GM12878 (cell line): ENCODE data around the gene DLG1. TPM values are rescaled to one million over a fixed set of nuclear protein-coding genes. Genes with fewer than 3 reads are reported as not detected.

Experiments
- ATAC-seq: fragments of 200-7000 bp; cut with Tn5 transposase; 3 replicates; pipeline ENCODE4 v1.9.1; 2020; ENCODE audit warnings: mild to moderate bottlenecking, moderate library complexity
- BruUV-seq: library from RNA; stranded (reverse); fragments of 400-500 nt; replicated peaks from 2 replicates; lab custom pipeline; 2021; lab: Mats Ljungman, UMichigan
- CTCF ChIA-PET: fragments of 300-600 bp; sonication (Branson Sonifier 250); formaldehyde crosslinking; extraction: SDS; loops from one replicate; lab custom pipeline; 2021; ENCODE audit warnings: inconsistent platforms; lab: Yijun Ruan, JAX
- POLR2A ChIA-PET: fragments of 350-600 bp; formaldehyde crosslinking; extraction: SDS; loops from one replicate; lab custom pipeline; 2021; ENCODE audit warnings: inconsistent platforms; lab: Charles Lee
- RAD21 ChIA-PET: fragments of 300-600 bp; sonication (Branson Sonifier 250); formaldehyde crosslinking; loops from one replicate; lab custom pipeline; 2023; ENCODE audit warnings: antibody characterized with exemption; ENCODE audit not compliant: unreplicated experiment; lab: Charles Lee
- SMC1A ChIA-PET: fragments of 300-600 bp; sonication (Branson Sonifier 250); formaldehyde crosslinking; loops from one replicate; lab custom pipeline; 2023; ENCODE audit not compliant: unreplicated experiment, uncharacterized antibody; lab: Charles Lee
- DNase-seq: peaks from one replicate; pipeline ENCODE4 v3.0.0-alpha.2; 2011; ENCODE audit warnings: low read depth, low spot score
- FAIRE-seq: peaks from 3 replicates; lab custom pipeline; 2011; peaks lifted over from hg19 to GRCh38; lab: Jason Lieb, UNC
- H2AFZ ChIP-seq: 2 replicates; pipeline ENCODE4 v1.6.0; 2011; ENCODE audit warnings: low read depth, low read length, control low read depth; ENCODE audit not compliant: control insufficient read depth
- H3K27ac ChIP-seq: 2 replicates; pipeline ENCODE4 v1.5.1; 2011; ENCODE audit warnings: control low read depth; ENCODE audit not compliant: control insufficient read depth, insufficient read depth
- H3K27me3 ChIP-seq, 2 experiments: replicated peaks in 1 of 2; 2 replicates each; pipeline versions ENCODE4 v1.6.0 to v1.6.1; 2011; ENCODE audit warnings: low read length in 1 of 2; ENCODE audit not compliant: control insufficient read depth in 2 of 2, insufficient read depth in 2 of 2
- H3K36me3 ChIP-seq, 2 experiments: 2 replicates each; pipeline ENCODE4 v1.5.1; 2011; ENCODE audit warnings: low read length in 1 of 2; ENCODE audit not compliant: control insufficient read depth in 2 of 2, insufficient read depth in 2 of 2
- H3K4me1 ChIP-seq: 2 replicates; pipeline ENCODE4 v1.6.1; 2011; ENCODE audit warnings: mild to moderate bottlenecking, low read length, moderate library complexity, mixed read lengths; ENCODE audit not compliant: control insufficient read depth, insufficient read depth
- H3K4me2 ChIP-seq: 2 replicates; pipeline ENCODE4 v1.6.0; 2011; ENCODE audit warnings: control low read depth; ENCODE audit not compliant: control insufficient read depth, insufficient read depth
- H3K4me3 ChIP-seq: fragments of 200-600 bp; sonication (generic); 2 replicates; pipeline ENCODE4 v1.5.1; 2016
- H3K79me2 ChIP-seq: 2 replicates; pipeline ENCODE4 v1.6.0; 2011; ENCODE audit warnings: low read length; ENCODE audit not compliant: control insufficient read depth, insufficient read depth
- H3K9ac ChIP-seq: 2 replicates; pipeline ENCODE4 v1.8.0; 2011; ENCODE audit warnings: low read length, control low read depth, mixed read lengths; ENCODE audit not compliant: control insufficient read depth, insufficient read depth
- H3K9me3 ChIP-seq: replicated peaks from 3 replicates; pipeline ENCODE4 v1.5.1; 2011; ENCODE audit warnings: mild to moderate bottlenecking, low read length; ENCODE audit not compliant: control insufficient read depth, insufficient read depth
- H4K20me1 ChIP-seq: 2 replicates; pipeline ENCODE4 v1.6.0; 2011; ENCODE audit not compliant: control insufficient read depth, insufficient read depth
- BCL11A ChIP-seq: IDR thresholded peaks from 2 replicates; pipeline ENCODE4 v1.6.1; 2011; ENCODE audit warnings: low read depth, low read length
- BMI1 ChIP-seq: fragments of 450-650 bp; IDR thresholded peaks from 2 replicates; pipeline ENCODE4 v1.6.1; 2016; ENCODE audit warnings: mild to moderate bottlenecking, moderate library complexity, borderline replicate concordance
- GATAD2B ChIP-seq: fragments of 450-650 bp; conservative IDR thresholded peaks from 2 replicates; pipeline ENCODE4 v1.6.1; 2017; ENCODE audit warnings: low read depth, mild to moderate bottlenecking, moderate library complexity
- STAT1 ChIP-seq: fragments of 450-650 bp; conservative IDR thresholded peaks from 2 replicates; pipeline ENCODE4 v1.6.1; 2014; ENCODE audit warnings: antibody characterized with exemption, mild to moderate bottlenecking
- WGBS: methylation state at CpG from one replicate; pipeline ENCODE4 v1.1.6; 2016; ENCODE audit warnings: low lambda C conversion rate; ENCODE audit not compliant: insufficient replicate concordance, insufficient coverage; ENCODE audit errors: missing lambda C conversion rate; 5-methylcytosine and 5-hydroxymethylcytosine counted together
- in situ Hi-C: fragments of 300-500 bp; cut with MboI; formaldehyde crosslinking; loops from 9 replicates; pipeline ENCODE4 v1.14.3; 2018; ENCODE audit warnings: mixed read lengths
- intact Hi-C: fragments of 100-400 bp; cut with micrococcal nuclease; formaldehyde crosslinking; loops from one replicate; pipeline ENCODE4 v1.14.2; 2022; ENCODE audit not compliant: unreplicated experiment
- polyA plus RNA-seq, 11 experiments: library from polyadenylated mRNA; depleted of rRNA in 4 of 11; unstranded in 6 of 11; stranded (reverse) in 5 of 11; fragments of >200 nt; fragmentation: Nextera tagmentation in 4 of 11; fragmentation: Illumina TruSeq in 1 of 11; extraction: Ambion mirVana in 4 of 11; extraction: Trizol in 1 of 11; gene quantifications; 1 replicate in 1 of 11; 2 replicates in 10 of 11; pipeline versions ENCODE4 v1.2.1 to v1.2.3, GENCODE V29; 2011 to 2016; ENCODE audit warnings: inconsistent platforms in 2 of 11, missing spikeins in 2 of 11, low read depth in 1 of 11
- total RNA-seq, 4 experiments: library from RNA; depleted of rRNA in 3 of 4; stranded (reverse); fragments of >200 nt in 3 of 4; fragmentation: Illumina TruSeq in 1 of 4; extraction: Trizol in 1 of 4; gene quantifications; 2 replicates each; pipeline versions ENCODE4 v1.2.1 to v1.2.3, GENCODE V29; 2013 to 2021

The DLG1 gene
- total and polyA plus RNA-seq, 10 of the 15 experiments (the other 5 are each of a cell fraction or from before 2014, with no cell fraction given), result 9.2 to 63.1 (median 40.1) TPM

- TF ChIP-seq GATAD2B (no peak), BMI1 (no peak), STAT1 (no peak)
- TF ChIP-seq, all 136 proteins: peak for 0
- ATAC-seq, result no peak
- H2AFZ ChIP-seq, result no peak overlapping the region
- H3K4me2 ChIP-seq, result no peak overlapping the region
- H3K79me2 ChIP-seq, result no peaks in the 10 kb centered on the region
- 92% methylated on average over 15 of the region's 15 CpGs for WGBS
- BruUV-seq, result no TSS peak
- SMC1A ChIA-PET, result interaction anchor here (1.1 kb wide), 1 partner anchor 160 kb away, joined by 3 read pairs; no protein-coding TSS in a partner anchor
- no peak for DNase-seq
- no peaks in the 10 kb centered on the region; the same call in 2 of the 3 replicates for H3K9me3 ChIP-seq
- H3K27me3 ChIP-seq, result no peaks in the 10 kb centered on the region
- CTCF ChIA-PET, result interaction anchor here (1.3 to 1.6 kb wide), 2 partner anchors 34 to 40 kb away, joined by 3 to 5 read pairs; no protein-coding TSS in a partner anchor
- no peak overlapping the region for H3K9ac ChIP-seq
- peaks cover 4% of the 10 kb centered on the region for H3K4me1 ChIP-seq
- POLR2A ChIA-PET, result interaction anchor here (0.6 kb wide), 1 partner anchor 1019 kb away, joined by 4 read pairs; no protein-coding TSS in a partner anchor
- intact Hi-C loops, result no loop called here
- in situ Hi-C loops, result loop anchor here (25.0 kb wide), 1 partner anchor 515 kb away; no protein-coding TSS in a partner anchor
- H3K36me3 ChIP-seq, result no peaks in the 10 kb centered on the region
- H3K4me3 ChIP-seq, result no peak overlapping the region
- H4K20me1 ChIP-seq, result no peaks in the 10 kb centered on the region
- no peak overlapping the region for H3K27ac ChIP-seq
- no peak for FAIRE-seq
- RAD21 ChIA-PET, result interaction anchor here (1.4 kb wide), 1 partner anchor 190 kb away, joined by 4 read pairs; no protein-coding TSS in a partner anchor
Observed at GRCh38 chr3:196997311-196997710, 301.1 kb downstream of the DLG1 start.

- Histone ChIP-seq H3K4me1 (no peaks in the 10 kb centered on the region), H2AFZ (no peak overlapping the region), H3K9ac (no peak overlapping the region), H3K27ac (no peak overlapping the region), H3K27me3 (no peaks in the 10 kb centered on the region), H4K20me1 (no peaks in the 10 kb centered on the region), H3K4me2 (no peak overlapping the region), H3K4me3 (no peak overlapping the region), H3K9me3 (no peaks in the 10 kb centered on the region; the same call in 2 of the 3 replicates), H3K79me2 (no peaks in the 10 kb centered on the region), H3K36me3 (no peaks in the 10 kb centered on the region)
- RAD21 ChIA-PET, result no interaction called here
- SMC1A ChIA-PET, result interaction anchor here (0.9 to 1.1 kb wide), 2 partner anchors 159 kb away, joined by 3 read pairs; no protein-coding TSS in a partner anchor
- no peak for ATAC-seq
- DNase-seq, result no peak
- CTCF ChIA-PET, result interaction anchor here (1.6 kb wide), 1 partner anchor 34 kb away, joined by 5 read pairs; no protein-coding TSS in a partner anchor
- no peak for FAIRE-seq
- intact Hi-C loops (no loop called here), in situ Hi-C loops (loop anchor here (25.0 kb wide), 1 partner anchor 516 kb away; no protein-coding TSS in a partner anchor)
- no TSS peak for BruUV-seq
- POLR2A ChIA-PET, result no interaction called here
- 65% methylated on average over 17 of the region's 17 CpGs for WGBS
- TF ChIP-seq BCL11A, result no peak
Observed at GRCh38 chr3:196996454-196997265, 301.8 kb downstream of the DLG1 start.
